ENCODE data around the gene AKR1A1.
A peak's percentile ranks its signal among the peaks of the same experiment; 100 is the strongest.
"Not testable (repeated sequence)": the region's sequence is repeated elsewhere in the genome, so short reads cannot be mapped to it uniquely, and the experiment has no call there.

Gene AKR1A1

GRCh38 chr1:45523975-45524374 is 26.7 kb upstream of the AKR1A1 start:
- not testable (repeated sequence) for DNase-seq

- no peak for DNase-seq
These were observed 24.4 kb upstream of the AKR1A1 start for GRCh38 chr1:45526135-45526644.

DNA sequence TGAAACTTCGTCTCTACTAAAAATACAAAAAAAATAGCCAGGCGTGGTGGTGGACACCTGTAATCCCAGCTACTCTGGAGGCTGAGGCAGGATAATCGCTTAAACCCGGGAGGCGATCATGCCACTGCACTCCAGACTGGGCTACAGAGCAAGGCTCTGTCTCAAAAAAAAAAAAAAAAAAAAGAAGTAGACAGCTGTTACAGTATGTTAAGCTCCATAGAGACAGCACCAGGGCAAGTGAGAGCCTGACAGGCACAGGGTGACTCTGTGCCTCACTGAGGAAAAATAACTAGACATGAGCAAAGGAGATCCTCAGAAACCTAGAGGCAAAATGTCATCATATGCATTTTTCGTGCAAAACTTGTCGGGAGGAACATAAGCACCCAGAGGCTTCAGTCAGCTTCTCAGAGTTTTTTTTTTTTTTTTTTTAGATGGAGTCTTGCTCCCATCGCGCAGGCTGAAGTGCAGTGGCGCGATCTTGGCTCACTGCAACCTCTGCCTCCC is 19.9 kb upstream of the AKR1A1 start:
- DNase-seq: no peak

DNA sequence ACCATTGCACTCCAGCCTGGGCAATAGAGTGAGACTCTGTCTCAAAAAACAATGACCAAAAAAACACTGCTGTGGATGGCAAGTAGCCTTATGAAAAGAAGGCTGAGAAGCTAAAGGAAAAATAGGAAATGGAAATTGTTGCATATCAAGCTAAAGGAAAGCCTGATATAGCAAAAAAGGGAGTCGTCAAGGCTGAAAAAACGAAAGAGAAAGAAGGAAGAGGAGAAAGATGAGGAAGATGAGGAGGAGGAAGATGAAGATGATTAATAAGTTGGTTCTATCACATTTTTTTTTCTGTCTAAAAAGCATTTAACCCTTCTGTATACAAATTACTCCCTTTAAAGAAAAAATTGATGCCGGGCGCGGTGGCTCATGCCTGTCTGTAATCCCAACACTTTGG is 18.8 kb upstream of the AKR1A1 start:
- no peak for DNase-seq

GRCh38 chr1:45535988-45536766 is 14.4 kb upstream of the AKR1A1 start:
- DNase-seq: no peak

DNA sequence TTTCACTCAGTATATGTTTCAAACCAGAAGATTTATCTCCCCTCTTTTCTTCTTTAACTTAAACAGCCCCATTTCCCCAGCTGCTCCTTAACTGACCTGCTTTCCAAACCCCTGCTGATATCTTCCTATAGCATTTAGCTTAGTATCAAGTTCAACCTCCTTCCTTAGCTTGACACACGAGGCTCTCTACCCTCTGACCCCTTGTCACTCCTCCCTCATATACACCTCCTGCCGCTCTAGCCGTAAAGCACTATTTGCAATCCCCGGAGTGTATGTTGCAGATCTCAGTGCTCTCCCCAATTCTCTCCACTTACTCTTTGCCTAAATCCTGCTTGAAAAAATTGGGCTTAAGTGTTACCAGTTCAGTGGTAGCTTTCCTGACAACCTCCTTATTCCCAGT is 13.7 kb upstream of the AKR1A1 start:
- DNase-seq: no peak

DNA sequence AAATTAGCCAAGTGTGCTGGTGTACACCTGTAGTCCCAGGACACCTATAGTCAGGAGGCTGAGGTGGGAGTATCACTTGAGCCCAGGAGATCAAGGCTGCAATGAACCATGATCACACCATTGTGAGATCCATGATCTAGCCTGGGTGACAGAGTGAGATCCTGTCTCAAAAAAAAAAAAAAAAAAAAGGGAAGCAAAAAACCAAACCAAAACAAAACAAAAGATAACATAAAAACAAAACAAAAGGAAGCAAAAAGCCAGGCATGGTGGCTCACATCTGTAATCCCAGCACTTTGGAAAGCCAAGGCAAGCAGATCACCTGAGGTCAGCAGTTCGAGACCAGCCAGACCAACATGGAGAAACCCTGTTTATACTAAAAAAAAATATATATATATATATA is 9.4 kb upstream of the AKR1A1 start:
- DNase-seq: no peak

GRCh38 chr1:45542591-45542990 is 8.0 kb upstream of the AKR1A1 start:
- no peak for DNase-seq

- no peak for DNase-seq
These were observed 6.8 kb upstream of the AKR1A1 start for GRCh38 chr1:45543581-45544417.

DNA sequence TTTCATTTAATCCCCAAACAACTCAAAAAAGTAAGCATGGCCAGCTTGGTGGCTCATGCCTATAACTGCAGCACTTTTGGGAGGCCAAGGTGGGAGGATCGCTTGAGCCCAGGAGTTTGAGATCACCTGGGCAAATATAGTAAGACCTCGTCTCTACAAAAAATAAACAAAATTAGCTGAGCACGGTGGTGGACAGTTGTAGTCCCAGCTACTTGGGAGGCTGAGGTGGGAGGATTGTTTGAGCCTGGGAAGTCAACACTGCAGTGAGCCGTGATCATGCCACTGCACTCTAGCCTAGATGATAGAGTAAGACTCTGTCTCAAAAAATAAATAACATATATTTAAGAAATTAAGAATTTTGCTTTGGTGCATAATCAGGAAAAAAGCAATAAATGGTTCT is 6.1 kb upstream of the AKR1A1 start:
- no peak for DNase-seq

GRCh38 chr1:45545019-45545493 is 5.6 kb upstream of the AKR1A1 start:
- DNase-seq: no peak

GRCh38 chr1:45545553-45546310 is 4.9 kb upstream of the AKR1A1 start:
- DNase-seq: no peak

DNA sequence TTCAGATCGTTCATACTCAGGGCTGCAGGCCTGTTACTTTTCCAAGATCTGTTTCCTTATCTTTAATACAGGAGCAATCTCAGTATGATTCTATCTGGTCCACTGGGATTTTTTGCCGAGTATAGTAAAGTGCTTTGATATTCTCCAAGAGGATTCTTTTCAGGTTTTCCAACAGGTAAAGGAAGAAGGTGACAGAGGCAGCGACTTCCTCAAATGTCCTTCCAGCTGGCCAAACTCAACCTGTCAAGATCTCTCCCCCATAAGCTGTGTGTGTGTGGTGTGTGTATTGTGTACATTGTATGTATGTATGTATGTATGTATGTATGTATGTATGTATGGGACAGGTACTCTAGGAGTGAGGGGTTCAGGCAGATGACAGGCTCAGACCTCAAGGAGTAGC is 1.1 kb downstream of the AKR1A1 start:
- DNase-seq: no peak

GRCh38 chr1:45552331-45552730 is 1.7 kb downstream of the AKR1A1 start:
- DNase-seq: no peak

DNA sequence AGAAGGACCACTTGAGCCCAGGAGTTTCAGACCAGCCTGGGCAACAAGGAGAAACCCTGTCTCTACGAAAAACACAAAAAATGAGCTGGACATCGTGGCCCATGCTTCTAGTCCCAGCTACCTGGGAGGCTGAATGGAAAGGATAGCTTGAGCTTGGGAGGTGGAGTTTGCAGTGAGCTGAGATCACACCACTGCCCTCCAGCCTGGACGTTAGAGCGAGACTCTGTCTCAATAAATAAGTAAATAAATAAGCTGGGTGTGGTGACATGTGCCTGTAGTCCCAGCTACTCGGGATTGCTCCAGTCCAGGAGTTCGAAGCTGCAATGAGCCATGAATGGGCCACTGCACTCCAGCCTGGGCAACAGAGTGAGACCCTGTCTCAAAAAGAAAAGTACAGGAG is 3.6 kb downstream of the AKR1A1 start:
- no peak for DNase-seq

GRCh38 chr1:45557422-45557944 is 6.9 kb downstream of the AKR1A1 start:
- no peak for DNase-seq

DNA sequence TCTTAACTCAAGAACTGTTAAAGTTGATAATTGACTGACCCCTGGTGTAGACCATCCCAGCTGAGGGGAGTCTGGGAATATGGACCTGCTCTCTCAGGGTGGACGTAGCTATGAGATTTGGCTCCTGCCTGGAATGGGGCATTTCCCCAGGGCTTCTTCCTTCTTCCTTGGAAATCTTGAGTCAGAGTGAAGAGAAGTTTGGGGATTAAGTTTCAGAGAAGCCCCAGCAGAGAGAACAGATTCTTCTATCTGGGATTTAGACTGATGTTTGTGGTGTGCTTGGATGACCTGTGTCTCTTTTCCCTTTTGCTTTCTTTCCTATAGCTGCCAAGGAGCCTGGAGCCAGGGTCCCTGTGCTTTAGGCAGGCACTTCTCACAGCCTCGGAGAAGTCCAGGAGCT is 13.2 kb downstream of the AKR1A1 start:
- DNase-seq: no peak

- DNase-seq: no peak
These were observed 16.1 kb downstream of the AKR1A1 start for GRCh38 chr1:45566722-45567121.

DNA sequence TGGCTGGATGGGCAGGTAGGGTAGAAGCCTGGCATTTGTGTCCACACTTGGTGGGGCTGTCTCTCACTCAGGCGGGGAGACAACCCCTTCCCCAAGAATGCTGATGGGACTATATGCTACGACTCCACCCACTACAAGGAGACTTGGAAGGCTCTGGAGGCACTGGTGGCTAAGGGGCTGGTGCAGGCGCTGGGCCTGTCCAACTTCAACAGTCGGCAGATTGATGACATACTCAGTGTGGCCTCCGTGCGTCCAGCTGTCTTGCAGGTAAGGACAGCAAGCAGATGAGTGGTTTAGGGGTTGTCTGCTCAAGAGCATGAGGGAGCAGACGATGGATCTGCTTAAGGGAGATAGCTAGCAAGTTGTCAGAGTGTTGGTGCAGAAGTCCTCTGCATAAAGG is 17.3 kb downstream of the AKR1A1 start:
- DNase-seq: no peak

DNA sequence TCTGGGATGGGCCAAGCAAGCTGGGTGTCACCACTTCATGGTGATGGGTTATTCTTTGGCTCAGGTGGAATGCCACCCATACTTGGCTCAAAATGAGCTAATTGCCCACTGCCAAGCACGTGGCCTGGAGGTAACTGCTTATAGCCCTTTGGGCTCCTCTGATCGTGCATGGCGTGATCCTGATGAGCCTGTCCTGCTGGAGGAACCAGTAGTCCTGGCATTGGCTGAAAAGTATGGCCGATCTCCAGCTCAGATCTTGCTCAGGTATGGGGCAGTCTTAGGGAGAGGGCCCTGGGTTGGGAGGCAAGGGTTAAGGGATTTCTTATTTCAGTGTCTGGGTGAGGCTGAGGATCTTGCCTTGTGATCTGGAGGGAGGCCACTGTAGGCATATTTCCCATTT is 17.8 kb downstream of the AKR1A1 start:
- DNase-seq: no peak

DNA sequence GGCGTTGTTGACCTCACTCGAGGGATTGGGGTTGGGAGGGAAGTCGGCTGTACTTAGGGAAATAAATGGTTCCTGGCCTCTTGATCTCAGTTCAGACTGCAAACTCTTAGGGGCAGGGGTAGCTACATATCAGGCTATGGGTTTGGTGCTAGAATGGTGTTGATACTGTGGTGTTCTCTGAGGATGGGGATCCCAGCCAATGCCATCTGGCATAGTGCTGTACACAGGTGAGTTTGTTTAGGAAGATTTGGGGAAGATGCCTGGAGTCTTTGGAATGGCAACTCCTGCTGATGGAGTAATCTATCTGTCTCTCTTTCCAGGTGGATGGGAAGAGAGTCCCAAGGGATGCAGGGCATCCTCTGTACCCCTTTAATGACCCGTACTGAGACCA is 18.9 kb downstream of the AKR1A1 start:
- DNase-seq: no peak

GRCh38 chr1:45569962-45570581 is 19.4 kb downstream of the AKR1A1 start:
- peak; percentile 73 for DNase-seq
